Transverse colon (tissue), 4 donors: ENCODE measurements around the gene EXD3. TPM values are rescaled to one million over a fixed set of nuclear protein-coding genes. Genes with fewer than 3 reads are reported as not detected.
"Not testable (repeated sequence)": the region's sequence is repeated elsewhere in the genome, so short reads cannot be mapped to it uniquely, and the experiment has no call there.

Experiments
- DNase-seq: peaks from one replicate; pipeline ENCODE4 v3.0.0-alpha.2; 2019
- H3K27ac ChIP-seq, 4 donors: fragments of 200-600 bp; sonication (generic); 2 replicates each; pipeline ENCODE4 v1.5.1; 2016 to 2018; ENCODE audit warnings: inconsistent platforms in 4 of 4
- H3K27me3 ChIP-seq: fragments of 200-600 bp; sonication (generic); 2 replicates; pipeline ENCODE4 v1.5.1; 2017; ENCODE audit warnings: inconsistent platforms
- H3K36me3 ChIP-seq, 4 donors: fragments of 200-600 bp; sonication (generic); 2 replicates each; pipeline ENCODE4 v1.5.1; 2017 to 2019; ENCODE audit warnings: inconsistent platforms in 4 of 4
- H3K4me1 ChIP-seq, 4 donors: fragments of 200-600 bp; sonication (generic); 2 replicates each; pipeline ENCODE4 v1.5.1; 2017 to 2020; ENCODE audit warnings: inconsistent platforms in 4 of 4
- H3K4me3 ChIP-seq, 4 donors: fragments of 200-600 bp; sonication (generic); 1 replicate in 1 of 4; 2 replicates in 3 of 4; pipeline versions ENCODE4 v1.5.1 to v1.6.1; 2017 to 2019; ENCODE audit warnings: inconsistent platforms in 4 of 4
- H3K9me3 ChIP-seq, 2 donors: fragments of 200-600 bp; sonication (generic); 2 replicates each; pipeline ENCODE4 v1.5.1; 2017 to 2019; ENCODE audit warnings: inconsistent platforms in 2 of 2
- CTCF ChIP-seq, 5 experiments: fragments of 200-600 bp in 3 of 5; fragments of 450-650 bp in 2 of 5; sonication (generic) in 3 of 5; IDR thresholded peaks; 1 replicate in 2 of 5; 2 replicates in 3 of 5; pipeline ENCODE4 v1.5.1; 2016 to 2017; ENCODE audit warnings: antibody characterized with exemption in 5 of 5, inconsistent platforms in 3 of 5, mild to moderate bottlenecking in 2 of 5, moderate library complexity in 1 of 5
- EP300 ChIP-seq: sonication (generic); formaldehyde crosslinking; IDR thresholded peaks from one replicate; pipeline ENCODE4 v1.6.1; 2017; ENCODE audit warnings: antibody characterized with exemption, low read depth
- POLR2A ChIP-seq: fragments of 450-650 bp; IDR thresholded peaks from one replicate; pipeline ENCODE4 v1.6.1; 2016; ENCODE audit warnings: antibody characterized with exemption, mild to moderate bottlenecking, moderate library complexity
- POLR2AphosphoS5 ChIP-seq, 3 donors: sonication (generic); formaldehyde crosslinking; IDR thresholded peaks; one replicate each; pipeline ENCODE4 v1.6.1; 2016; ENCODE audit warnings: antibody characterized with exemption in 3 of 3
- WGBS, 2 donors: methylation state at CpG; one replicate each; pipeline ENCODE4 v1.1.5; 2018; ENCODE audit warnings: low coverage in 1 of 2; 5-methylcytosine and 5-hydroxymethylcytosine counted together
- in situ Hi-C, 4 donors: fragments of 200-750 bp; cut with MboI; loops; one replicate each; pipeline versions ENCODE4 v1.15.0 to v1.15.1; 2017; ENCODE audit warnings: low sequenced_read_pairs in 3 of 4, low pct_ligation_motif_present in 1 of 4, low pct_unique_long_range_greater_than_20kb in 1 of 4
- intact Hi-C: fragments of 100-400 bp; cut with DNase I; formaldehyde crosslinking; loops from one replicate; pipeline ENCODE4 v1.15.1; 2023; ENCODE audit warnings: low total_unique reads
- total RNA-seq, 4 donors: library from RNA; depleted of rRNA; stranded (reverse); fragments of >200 nt; gene quantifications; one replicate each; pipeline ENCODE4 v1.1.0, GENCODE V29; 2016

The EXD3 gene
- total RNA-seq, 4 donors from 2014 or later = 47.6 to 228 (median 74.2) TPM

- 94% methylated on average over 8 of the region's 16 CpGs; no CpG with 5 or more reads in 1 of the 2 donors for WGBS, 2 donors
- no peak overlapping the region for H3K4me3 ChIP-seq
- no peak for TF ChIP-seq POLR2AphosphoS5 (IDR thresholded peaks at IDR 0.05)
- no peak for TF ChIP-seq CTCF (IDR thresholded peaks at IDR 0.05)
- TF ChIP-seq POLR2A = no peak
- no peak for TF ChIP-seq EP300
- DNase-seq = no peak
- no peaks in the 10 kb centered on the region for H3K36me3 ChIP-seq
- in situ Hi-C loops (no loop called here), intact Hi-C loops (loop anchor here (5.0 kb wide), 1 partner anchor 712 kb away; no protein-coding TSS in a partner anchor)
- H3K27me3 ChIP-seq = no peaks in the 10 kb centered on the region
- no peaks in the 10 kb centered on the region for H3K9me3 ChIP-seq
- H3K27ac ChIP-seq = no peak overlapping the region
- H3K4me1 ChIP-seq = no peaks in the 10 kb centered on the region
These were observed 42.8 kb downstream of the EXD3 start for GRCh38 chr9:137380171-137380570.

- WGBS, 2 donors = 90% methylated on average over 12 of the region's 12 CpGs; no CpG with 5 or more reads in 1 of the 2 donors
- Histone ChIP-seq H3K36me3 (no peaks in the 10 kb centered on the region), H3K4me3 (no peak overlapping the region), H3K27me3 (no peaks in the 10 kb centered on the region), H3K4me1 (no peaks in the 10 kb centered on the region), H3K27ac (no peak overlapping the region), H3K9me3 (no peaks in the 10 kb centered on the region)
- no peak for DNase-seq
- in situ Hi-C loops (no loop called here), intact Hi-C loops (loop anchor here (5.0 kb wide), 1 partner anchor 713 kb away; no protein-coding TSS in a partner anchor)
- TF ChIP-seq POLR2A (no peak), POLR2AphosphoS5 (IDR thresholded peaks at IDR 0.05) (no peak), EP300 (no peak), CTCF (IDR thresholded peaks at IDR 0.05) (no peak)
These were observed 43.2 kb downstream of the EXD3 start for GRCh38 chr9:137379761-137380161.

- H3K27ac ChIP-seq, intact Hi-C loops, H3K4me3 ChIP-seq, H3K4me1 ChIP-seq, H3K36me3 ChIP-seq, H3K27me3 ChIP-seq, H3K9me3 ChIP-seq, DNase-seq, in situ Hi-C loops: not testable (repeated sequence)
- 91 to 94% methylated on average over 5 to 36 of the region's 37 CpGs for WGBS, 2 donors
These were observed 44.1 kb downstream of the EXD3 start for GRCh38 chr9:137378688-137379410.

GRCh38 chr9:137376386-137376785 lies 46.6 kb downstream of the EXD3 start:
- Histone ChIP-seq H3K27ac (no peak overlapping the region), H3K4me3 (no peak overlapping the region), H3K36me3 (no peaks in the 10 kb centered on the region), H3K27me3 (no peaks in the 10 kb centered on the region), H3K4me1 (no peaks in the 10 kb centered on the region), H3K9me3 (no peaks in the 10 kb centered on the region)
- in situ Hi-C loops (no loop called here), intact Hi-C loops (no loop called here)
- DNase-seq = no peak
- TF ChIP-seq EP300 (no peak), POLR2AphosphoS5 (IDR thresholded peaks at IDR 0.05) (no peak), POLR2A (no peak), CTCF (IDR thresholded peaks at IDR 0.05) (no peak)
- WGBS, 2 donors = 93 to 100% methylated on average over 1 to 12 of the region's 12 CpGs
